Stimulated activated CD8-positive, alpha-beta memory T cell treated with anti-CD3 and anti-CD28 coated beads, Interleukin-7, amount 100 ng/mL, for 4 hours (primary cell): ENCODE data around the gene EFL1.

Experiments
- DNase-seq, 2 donors: peaks; one replicate each; pipeline ENCODE4 v3.0.0-alpha.2; 2020; ENCODE audit warnings: low read depth in 2 of 2

EFL1 gene

GRCh38 chr15:82124331-82125263, 137.9 kb downstream of the EFL1 start:
- DNase-seq: no peak

- DNase-seq: no peak
Measured at GRCh38 chr15:82122746-82123400, 139.7 kb downstream of the EFL1 start.

GRCh38 chr15:82118040-82118439, 144.5 kb downstream of the EFL1 start:
- no peak for DNase-seq

- DNase-seq: no peak
Measured at GRCh38 chr15:82117296-82117695, 145.2 kb downstream of the EFL1 start.

GRCh38 chr15:82114660-82115059, 147.9 kb downstream of the EFL1 start:
- DNase-seq: no peak

GRCh38 chr15:82113106-82113715, 149.3 kb downstream of the EFL1 start:
- DNase-seq: no peak

- DNase-seq: no peak
Measured at GRCh38 chr15:82111918-82112317, 150.6 kb downstream of the EFL1 start.

GRCh38 chr15:82110144-82110543, 152.4 kb downstream of the EFL1 start:
- DNase-seq: no peak

GRCh38 chr15:82108489-82109078, 153.9 kb downstream of the EFL1 start:
- peak; percentile 24 for DNase-seq

- DNase-seq: no peak
Measured at GRCh38 chr15:82106679-82107078, 155.9 kb downstream of the EFL1 start.

GRCh38 chr15:82105451-82106215, 156.9 kb downstream of the EFL1 start:
- DNase-seq: no peak

GRCh38 chr15:82103468-82103867, 159.1 kb downstream of the EFL1 start:
- no peak for DNase-seq

- DNase-seq: no peak
Measured at GRCh38 chr15:82100111-82100929, 162.2 kb downstream of the EFL1 start.

GRCh38 chr15:82098674-82099073, 163.9 kb downstream of the EFL1 start:
- no peak for DNase-seq

GRCh38 chr15:82095803-82096202, 166.7 kb downstream of the EFL1 start:
- no peak for DNase-seq

- DNase-seq: no peak
Measured at GRCh38 chr15:82093774-82094211, 168.7 kb downstream of the EFL1 start.

- no peak for DNase-seq
Measured at GRCh38 chr15:82093325-82093724, 169.2 kb downstream of the EFL1 start.

- no peak for DNase-seq
Measured at GRCh38 chr15:82091636-82092140, 170.8 kb downstream of the EFL1 start.

GRCh38 chr15:82086243-82086995, 176.1 kb downstream of the EFL1 start:
- no peak for DNase-seq
